ENCODE results near the gene SCN8A.

The SCN8A gene

DNA sequence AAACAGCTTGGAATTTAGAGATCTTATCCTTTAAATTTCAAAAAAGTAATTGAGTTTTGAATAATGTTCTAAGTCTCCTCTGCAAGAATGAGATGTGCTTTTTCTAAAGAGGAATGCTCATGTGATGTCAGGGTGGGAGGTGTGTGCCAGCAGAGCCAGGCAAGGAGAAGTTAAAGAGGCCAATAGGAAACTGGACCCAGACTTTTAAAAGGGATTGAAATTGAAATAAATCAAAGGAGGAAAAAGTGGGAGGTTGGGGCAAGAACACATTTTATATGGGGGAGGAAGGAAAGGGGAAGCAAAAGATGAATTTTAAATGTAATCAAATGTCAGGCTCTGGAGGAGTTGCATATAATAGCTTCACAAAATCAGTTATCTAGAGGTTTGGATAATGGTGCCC lies 131.4 kb downstream of the SCN8A start:
- DNase-seq: no peak

- DNase-seq: no peak
These were observed 135.1 kb downstream of the SCN8A start for GRCh38 chr12:51726161-51726560.

GRCh38 chr12:51726931-51727330 lies 135.9 kb downstream of the SCN8A start:
- DNase-seq: no peak

DNA sequence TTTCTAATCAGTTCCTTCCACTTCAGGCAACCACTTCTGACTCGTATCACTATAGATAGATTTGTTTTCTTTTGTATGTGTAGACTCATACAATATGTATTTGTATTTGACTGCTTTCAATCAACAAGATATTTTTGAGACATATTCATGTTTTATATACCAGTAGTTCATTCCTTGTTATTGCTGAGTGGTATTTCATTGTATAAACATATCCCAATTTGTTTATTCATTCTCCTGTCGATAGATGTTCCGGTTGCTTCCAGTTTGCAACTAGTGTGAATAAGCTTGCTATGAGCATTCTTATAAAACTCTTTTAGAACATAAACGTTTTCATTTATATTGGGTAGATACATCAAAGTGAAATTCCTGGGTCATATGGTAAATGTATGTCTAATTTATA lies 138.3 kb downstream of the SCN8A start:
- no peak for DNase-seq

DNA sequence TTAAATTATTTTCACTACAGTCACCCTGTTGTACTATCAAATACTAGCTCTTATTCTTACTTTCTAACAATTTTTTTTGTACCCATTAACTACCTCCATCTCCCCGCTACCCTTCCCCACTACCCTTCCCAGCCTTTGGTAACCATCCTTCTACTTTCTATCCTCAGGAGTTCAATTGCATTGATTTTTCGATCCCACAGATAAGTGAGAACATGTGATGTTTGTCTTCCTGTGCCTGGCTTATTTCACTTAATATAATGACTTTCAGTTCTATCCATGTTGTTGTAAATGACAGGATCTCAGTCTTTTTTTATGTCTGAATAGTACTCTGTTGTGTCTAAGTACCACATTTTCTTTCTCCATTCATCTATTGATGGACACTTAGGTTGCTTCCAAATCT lies 139.7 kb downstream of the SCN8A start:
- DNase-seq: no peak

DNA sequence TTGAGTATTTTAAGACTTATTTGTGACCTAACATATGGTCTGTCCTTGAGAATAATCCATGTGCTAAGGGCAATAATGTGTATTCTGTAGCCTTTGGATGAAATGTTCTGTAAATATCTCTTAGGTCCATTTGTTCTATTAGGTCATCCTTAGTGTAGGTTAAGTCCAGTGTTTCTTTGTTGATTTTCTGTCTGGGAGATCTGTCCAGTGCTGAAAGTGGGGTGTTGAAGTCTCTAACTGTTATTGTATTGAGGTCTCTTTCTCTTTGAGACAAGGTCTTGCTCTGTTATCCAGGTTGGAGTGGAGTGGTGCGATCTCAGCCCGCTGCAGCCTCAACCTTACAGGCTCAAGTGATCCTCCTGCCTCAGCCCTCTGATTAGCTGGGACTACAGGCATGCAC lies 149.5 kb downstream of the SCN8A start:
- no peak for DNase-seq

DNA sequence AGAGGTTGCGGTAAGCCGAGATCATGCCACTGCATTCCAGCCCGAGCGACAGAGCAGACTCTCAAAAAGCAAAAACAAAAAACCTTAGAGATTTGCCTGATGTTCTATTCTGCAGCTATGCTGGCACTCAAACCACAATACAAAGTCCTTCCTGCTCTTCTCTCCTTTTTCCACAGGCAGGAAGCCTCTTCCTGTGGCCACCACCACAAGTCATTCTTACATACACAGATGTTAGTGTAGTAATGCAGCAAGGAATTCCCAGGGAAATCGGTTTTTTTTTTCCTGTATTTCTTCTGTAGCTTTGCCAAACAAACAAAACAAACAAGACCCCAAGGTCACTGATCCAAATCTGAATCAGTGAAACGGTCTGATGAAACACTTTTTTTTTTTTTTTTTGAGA lies 153.2 kb downstream of the SCN8A start:
- DNase-seq: no peak

- no peak for DNase-seq
These were observed 153.9 kb downstream of the SCN8A start for GRCh38 chr12:51744957-51745356.

- no peak for DNase-seq
These were observed 155.4 kb downstream of the SCN8A start for GRCh38 chr12:51746416-51746815.

- no peak for DNase-seq
These were observed 157.2 kb downstream of the SCN8A start for GRCh38 chr12:51748235-51748634.

GRCh38 chr12:51749206-51749985 lies 158.4 kb downstream of the SCN8A start:
- DNase-seq: no peak

GRCh38 chr12:51749986-51750317 lies 158.9 kb downstream of the SCN8A start:
- DNase-seq: no peak

DNA sequence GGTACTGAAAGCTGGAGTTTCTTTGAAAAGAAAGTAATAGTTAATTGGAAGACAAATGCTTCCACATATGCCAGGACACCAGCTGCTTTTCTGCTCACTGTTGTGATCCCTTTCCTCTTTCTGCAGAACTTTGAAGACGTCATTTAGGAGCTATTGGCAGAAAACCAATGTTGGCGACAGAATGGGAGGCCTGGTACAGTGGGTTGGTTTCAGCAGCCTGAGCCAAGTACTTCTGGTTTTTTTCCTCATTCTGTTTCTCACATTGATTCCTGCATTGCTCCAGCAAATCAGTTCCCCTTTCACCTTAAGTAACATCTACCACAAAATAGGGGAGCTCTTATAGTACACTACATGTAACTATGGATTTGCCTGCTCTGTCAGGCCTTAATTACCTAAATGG lies 160.6 kb downstream of the SCN8A start:
- peak; percentile 70 for DNase-seq

GRCh38 chr12:51752234-51752889 lies 161.3 kb downstream of the SCN8A start:
- DNase-seq: no peak

GRCh38 chr12:51753980-51754675 lies 163.1 kb downstream of the SCN8A start:
- no peak for DNase-seq

- no peak for DNase-seq
These were observed 164.2 kb downstream of the SCN8A start for GRCh38 chr12:51755251-51755650.

- no peak for DNase-seq
These were observed 168.1 kb downstream of the SCN8A start for GRCh38 chr12:51759175-51759574.

DNA sequence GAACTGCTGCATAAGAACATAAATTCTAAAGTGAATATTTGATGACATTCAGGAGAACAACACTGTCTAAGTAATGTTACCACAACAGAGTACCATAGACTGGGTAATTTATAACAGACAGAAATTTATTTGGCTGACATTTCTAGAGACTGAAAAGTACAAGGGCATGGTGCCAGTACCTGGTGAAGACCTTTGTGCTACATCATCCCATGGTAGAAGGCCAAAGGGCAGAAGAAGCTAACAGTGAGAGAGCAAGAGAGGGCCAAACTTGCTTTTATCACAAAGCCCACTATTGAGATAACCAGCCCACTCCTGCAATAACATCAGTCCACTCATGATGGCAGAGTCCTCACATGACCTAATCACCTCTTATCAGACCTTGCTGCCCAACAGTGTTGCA lies 168.7 kb downstream of the SCN8A start:
- DNase-seq: no peak

- no peak for DNase-seq
These were observed 169.2 kb downstream of the SCN8A start for GRCh38 chr12:51760231-51760630.

DNA sequence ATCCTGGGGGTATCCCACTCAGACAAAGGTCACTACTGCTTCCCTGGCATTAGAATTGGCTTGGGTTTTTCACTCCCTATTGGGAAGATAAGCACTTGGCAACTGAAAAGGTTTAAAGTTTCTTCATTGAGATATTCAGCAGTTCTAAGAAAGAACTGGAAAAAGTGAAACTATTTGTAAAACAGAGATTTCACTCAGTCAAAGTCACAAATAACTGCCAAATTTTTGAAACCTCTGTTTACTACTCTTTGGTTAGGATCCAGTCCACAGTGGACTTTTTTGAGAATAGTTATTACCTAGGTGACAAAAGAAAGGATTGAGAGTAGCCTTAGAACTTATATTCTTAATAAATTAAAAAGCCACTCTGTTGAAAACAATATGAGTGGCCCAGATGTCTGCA lies 172.7 kb downstream of the SCN8A start:
- DNase-seq: no peak

DNA sequence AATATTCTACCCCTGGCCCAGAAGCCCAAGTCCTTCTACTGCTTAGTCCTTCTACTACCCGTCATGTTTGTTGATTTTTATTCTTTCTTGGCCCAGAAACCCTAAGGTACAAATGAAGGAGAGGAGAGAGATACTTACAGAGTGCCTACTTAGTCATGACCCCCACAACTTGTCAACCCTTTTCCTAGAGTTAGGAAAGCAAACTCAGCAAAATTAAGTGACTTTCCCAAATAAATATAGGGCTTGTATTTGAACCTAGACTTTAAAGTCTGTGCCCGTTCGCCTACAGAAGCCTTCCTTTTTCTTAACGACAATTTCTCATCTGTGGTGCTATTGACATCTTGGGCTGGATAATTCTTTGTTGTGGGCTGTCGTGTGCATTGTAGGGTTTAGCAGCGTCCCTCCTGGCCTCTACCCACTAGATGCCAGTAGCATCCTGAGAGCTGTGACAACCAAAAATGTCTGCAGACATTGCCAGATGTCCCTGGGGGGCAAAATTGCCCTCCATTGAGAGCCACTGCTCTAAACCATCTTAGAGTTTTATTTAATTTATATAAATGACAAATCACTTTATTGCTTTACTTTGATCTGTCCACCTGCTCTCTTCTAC lies 175.1 kb downstream of the SCN8A start:
- no peak for DNase-seq

DNA sequence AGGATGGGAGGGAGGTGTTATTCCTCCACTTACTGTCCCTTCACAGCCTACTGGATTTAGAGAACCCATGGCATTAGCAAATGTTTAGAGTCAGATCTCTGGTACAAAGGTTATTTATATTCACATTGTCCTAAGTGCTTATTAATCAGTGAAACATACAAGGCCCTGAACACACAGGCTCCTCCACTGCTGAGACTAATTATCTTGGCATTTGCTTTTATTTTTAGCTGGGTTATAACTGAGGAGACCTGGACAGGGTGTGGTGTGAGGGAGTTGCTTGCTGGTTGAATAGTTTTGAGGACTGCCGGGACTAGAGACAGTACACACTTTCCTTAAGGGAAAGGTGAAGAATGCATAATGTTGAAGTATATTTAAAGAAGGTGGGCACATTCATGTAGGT lies 180.0 kb downstream of the SCN8A start:
- no peak for DNase-seq

- DNase-seq: peak; percentile 55
These were observed 182.3 kb downstream of the SCN8A start for GRCh38 chr12:51773145-51773869.
